Measurements from ENCODE around the gene XAGE5.

The XAGE5 gene

DNA sequence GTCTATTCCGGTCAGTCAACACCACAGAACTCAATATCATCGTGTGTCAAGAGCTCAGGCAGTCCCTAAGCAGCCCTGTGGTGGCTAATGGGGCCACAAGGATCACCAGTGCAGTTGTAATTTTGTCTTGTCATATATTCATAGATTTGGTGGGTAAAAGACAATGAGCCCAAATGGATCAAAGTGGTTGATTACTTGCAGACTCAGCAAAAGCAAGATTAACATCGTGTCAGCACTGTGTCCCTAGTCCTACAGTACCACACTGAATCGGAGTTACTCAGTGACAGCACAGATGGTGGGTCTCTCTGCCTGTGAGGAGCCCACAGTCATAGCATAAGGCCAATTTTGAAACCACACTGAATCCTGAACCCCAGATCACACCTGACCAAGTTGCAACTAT, 8.7 kb downstream of the XAGE5 start:
- H3K4me3 ChIP-seq (ENCODE audit: insufficient read depth, low read length, poor library complexity, severe bottlenecking): no peak overlapping the region
- no peaks in the 10 kb centered on the region for H3K27me3 ChIP-seq (ENCODE audit: low read length)
- no peak overlapping the region for H3K27ac ChIP-seq (ENCODE audit: low read depth, low read length)
- no peaks in the 10 kb centered on the region for H3K36me3 ChIP-seq (ENCODE audit: low read length)
- H3K9ac ChIP-seq (ENCODE audit: low read length): no peak overlapping the region
- no peaks in the 10 kb centered on the region for H4K20me1 ChIP-seq (ENCODE audit: low read depth, low read length)
- H2AFZ ChIP-seq (ENCODE audit: low read depth, low read length, severe bottlenecking): no peak overlapping the region
- H3K9me3 ChIP-seq (ENCODE audit: insufficient read depth, low read length): no peaks in the 10 kb centered on the region
- no peaks in the 10 kb centered on the region for H3K79me2 ChIP-seq (ENCODE audit: insufficient read depth, low read length)
- TF ChIP-seq, protein P1, sequence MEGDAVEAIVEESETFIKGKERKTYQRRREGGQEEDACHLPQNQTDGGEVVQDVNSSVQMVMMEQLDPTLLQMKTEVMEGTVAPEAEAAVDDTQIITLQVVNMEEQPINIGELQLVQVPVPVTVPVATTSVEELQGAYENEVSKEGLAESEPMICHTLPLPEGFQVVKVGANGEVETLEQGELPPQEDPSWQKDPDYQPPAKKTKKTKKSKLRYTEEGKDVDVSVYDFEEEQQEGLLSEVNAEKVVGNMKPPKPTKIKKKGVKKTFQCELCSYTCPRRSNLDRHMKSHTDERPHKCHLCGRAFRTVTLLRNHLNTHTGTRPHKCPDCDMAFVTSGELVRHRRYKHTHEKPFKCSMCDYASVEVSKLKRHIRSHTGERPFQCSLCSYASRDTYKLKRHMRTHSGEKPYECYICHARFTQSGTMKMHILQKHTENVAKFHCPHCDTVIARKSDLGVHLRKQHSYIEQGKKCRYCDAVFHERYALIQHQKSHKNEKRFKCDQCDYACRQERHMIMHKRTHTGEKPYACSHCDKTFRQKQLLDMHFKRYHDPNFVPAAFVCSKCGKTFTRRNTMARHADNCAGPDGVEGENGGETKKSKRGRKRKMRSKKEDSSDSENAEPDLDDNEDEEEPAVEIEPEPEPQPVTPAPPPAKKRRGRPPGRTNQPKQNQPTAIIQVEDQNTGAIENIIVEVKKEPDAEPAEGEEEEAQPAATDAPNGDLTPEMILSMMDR (IDR thresholded peaks at IDR 0.05; ENCODE audit: insufficient read depth, low read length, poor library complexity, severe bottlenecking): no peak
- no peak for TF ChIP-seq EZH2phosphoT487 (conservative IDR thresholded peaks at IDR 0.05; ENCODE audit: low read length)
- no peak overlapping the region for H3K4me2 ChIP-seq (ENCODE audit: low read depth, low read length, poor library complexity, severe bottlenecking)
- H3F3A ChIP-seq (ENCODE audit: insufficient read depth): no peaks in the 10 kb centered on the region
- H3K9me2 ChIP-seq (replicated peaks; ENCODE audit: insufficient read depth, low read length): no peaks in the 10 kb centered on the region

DNA sequence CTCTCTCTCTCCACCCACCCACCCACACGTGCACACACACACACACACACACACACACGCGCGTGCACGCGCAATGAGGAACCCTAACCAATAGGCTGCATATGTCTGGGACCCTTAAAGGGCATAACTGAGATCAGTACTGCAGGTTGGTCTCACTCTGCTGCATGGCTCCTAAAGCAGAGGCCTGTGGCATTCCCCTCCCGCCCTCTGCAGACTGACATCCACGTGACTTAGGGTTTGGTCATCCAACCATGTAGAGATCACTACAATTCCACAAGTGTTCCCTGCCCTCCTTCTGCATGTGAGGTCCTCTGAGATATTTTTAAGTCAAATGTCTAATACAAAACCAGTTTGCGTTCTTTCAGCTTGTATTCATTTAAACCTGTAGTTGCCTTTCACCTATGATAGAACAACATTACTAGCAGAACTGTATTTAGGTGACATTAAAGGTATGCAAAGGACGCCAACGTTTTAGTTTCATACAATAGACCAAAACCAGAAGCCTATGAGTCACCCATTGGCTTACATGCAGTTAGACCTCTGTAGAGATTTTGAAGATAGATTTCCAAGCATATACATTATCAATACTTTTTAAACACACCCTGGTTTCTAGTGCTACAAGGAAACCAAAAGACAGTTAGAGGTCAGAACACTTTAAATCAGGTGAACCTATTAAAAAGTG, 10.1 kb downstream of the XAGE5 start:
- Histone ChIP-seq H3K27me3 (ENCODE audit: low read length) (no peaks in the 10 kb centered on the region), H3K79me2 (ENCODE audit: insufficient read depth, low read length) (no peaks in the 10 kb centered on the region), H4K20me1 (ENCODE audit: low read depth, low read length) (no peaks in the 10 kb centered on the region), H2AFZ (ENCODE audit: low read depth, low read length, severe bottlenecking) (no peak overlapping the region), H3K27ac (ENCODE audit: low read depth, low read length) (no peak overlapping the region), H3K4me3 (ENCODE audit: insufficient read depth, low read length, poor library complexity, severe bottlenecking) (no peak overlapping the region), H3K9me3 (ENCODE audit: insufficient read depth, low read length) (no peaks in the 10 kb centered on the region), H3K9ac (ENCODE audit: low read length) (no peak overlapping the region), H3K9me2 (replicated peaks; ENCODE audit: insufficient read depth, low read length) (no peaks in the 10 kb centered on the region), H3F3A (ENCODE audit: insufficient read depth) (no peaks in the 10 kb centered on the region), H3K36me3 (ENCODE audit: low read length) (no peaks in the 10 kb centered on the region), H3K4me2 (ENCODE audit: low read depth, low read length, poor library complexity, severe bottlenecking) (no peak overlapping the region)
- no peak for TF ChIP-seq EZH2phosphoT487 (conservative IDR thresholded peaks at IDR 0.05; ENCODE audit: low read length)
- TF ChIP-seq, protein P1 (IDR thresholded peaks at IDR 0.05; ENCODE audit: insufficient read depth, low read length, poor library complexity, severe bottlenecking): no peak

DNA sequence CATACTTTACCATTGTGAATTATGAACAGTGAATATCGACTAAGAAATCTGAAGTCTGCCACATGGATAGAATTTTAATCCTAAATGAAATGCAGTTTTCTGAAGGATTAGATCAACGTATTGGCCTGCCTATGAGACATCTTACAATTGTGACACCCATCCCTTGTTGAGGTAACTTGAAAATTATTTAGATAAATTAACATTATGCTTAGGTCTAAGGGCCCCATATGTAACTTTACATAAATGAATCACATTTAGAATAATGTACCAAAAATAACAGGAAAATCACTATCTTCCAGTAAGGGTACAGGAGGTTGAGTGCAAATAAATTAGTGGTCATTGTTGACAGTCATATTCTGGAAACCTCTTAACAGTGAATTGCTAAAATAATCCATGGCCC, 13.5 kb downstream of the XAGE5 start:
- H3K9me2 ChIP-seq (replicated peaks; ENCODE audit: insufficient read depth, low read length): no peaks in the 10 kb centered on the region
- H4K20me1 ChIP-seq (ENCODE audit: low read depth, low read length): no peaks in the 10 kb centered on the region
- H3K27ac ChIP-seq (ENCODE audit: low read depth, low read length): no peak overlapping the region
- no peak overlapping the region for H2AFZ ChIP-seq (ENCODE audit: low read depth, low read length, severe bottlenecking)
- H3K79me2 ChIP-seq (ENCODE audit: insufficient read depth, low read length): no peaks in the 10 kb centered on the region
- no peaks in the 10 kb centered on the region for H3K27me3 ChIP-seq (ENCODE audit: low read length)
- TF ChIP-seq EZH2phosphoT487 (conservative IDR thresholded peaks at IDR 0.05; ENCODE audit: low read length): no peak
- TF ChIP-seq, protein P1 (IDR thresholded peaks at IDR 0.05; ENCODE audit: insufficient read depth, low read length, poor library complexity, severe bottlenecking): no peak
- no peak overlapping the region for H3K4me3 ChIP-seq (ENCODE audit: insufficient read depth, low read length, poor library complexity, severe bottlenecking)
- no peak overlapping the region for H3K4me2 ChIP-seq (ENCODE audit: low read depth, low read length, poor library complexity, severe bottlenecking)
- H3K9ac ChIP-seq (ENCODE audit: low read length): no peak overlapping the region
- no peaks in the 10 kb centered on the region for H3K9me3 ChIP-seq (ENCODE audit: insufficient read depth, low read length)
- H3K36me3 ChIP-seq (ENCODE audit: low read length): no peaks in the 10 kb centered on the region
- no peaks in the 10 kb centered on the region for H3F3A ChIP-seq (ENCODE audit: insufficient read depth)

Data from SU-DHL-6 (cell line).